Endothelial cell of umbilical vein (primary cell): ENCODE data around the gene IGSF23.

ENCODE experiments used
- EZH2 ChIP-seq: IDR thresholded peaks from 2 replicates; pipeline ENCODE4 v1.6.1; 2012; ENCODE audit warnings: borderline replicate concordance, low read depth, mild to moderate bottlenecking, moderate library complexity, low read length, inconsistent platforms; ENCODE audit not compliant: severe bottlenecking
- JUN ChIP-seq: IDR thresholded peaks from 2 replicates; pipeline ENCODE4 v1.6.1; 2011; ENCODE audit warnings: borderline replicate concordance, low read depth; ENCODE audit not compliant: insufficient read length, insufficient read depth
- MYC ChIP-seq: IDR thresholded peaks from one replicate; pipeline ENCODE4 v1.6.1; 2011; ENCODE audit warnings: mild to moderate bottlenecking, low read depth, low read length
- POLR2A ChIP-seq: IDR thresholded peaks from 2 replicates; pipeline ENCODE4 v1.6.1; 2012; ENCODE audit warnings: low read depth, mild to moderate bottlenecking, control low read depth, low read length
- POLR2AphosphoS5 ChIP-seq: IDR thresholded peaks from 2 replicates; pipeline ENCODE4 v1.6.1; 2012; ENCODE audit warnings: low read depth, mild to moderate bottlenecking, control low read depth, low read length, moderate library complexity; ENCODE audit not compliant: insufficient read depth
- TF ChIP-seq, protein P1 (sequence below), 2 donors: IDR thresholded peaks; 1 replicate in 1 of 2; 2 replicates in 1 of 2; pipeline ENCODE4 v1.5.1; 2011; ENCODE audit warnings: low read length in 2 of 2, mild to moderate bottlenecking in 2 of 2, moderate library complexity in 2 of 2, control low read depth in 1 of 2, inconsistent platforms in 1 of 2, low read depth in 1 of 2; ENCODE audit not compliant: insufficient read depth in 1 of 2; ENCODE audit errors: extremely low read depth in 1 of 2
- TF ChIP-seq, protein P2 (sequence below): IDR thresholded peaks from 2 replicates; pipeline ENCODE4 v1.6.1; 2011; ENCODE audit not compliant: insufficient read depth, insufficient read length

DNA sequence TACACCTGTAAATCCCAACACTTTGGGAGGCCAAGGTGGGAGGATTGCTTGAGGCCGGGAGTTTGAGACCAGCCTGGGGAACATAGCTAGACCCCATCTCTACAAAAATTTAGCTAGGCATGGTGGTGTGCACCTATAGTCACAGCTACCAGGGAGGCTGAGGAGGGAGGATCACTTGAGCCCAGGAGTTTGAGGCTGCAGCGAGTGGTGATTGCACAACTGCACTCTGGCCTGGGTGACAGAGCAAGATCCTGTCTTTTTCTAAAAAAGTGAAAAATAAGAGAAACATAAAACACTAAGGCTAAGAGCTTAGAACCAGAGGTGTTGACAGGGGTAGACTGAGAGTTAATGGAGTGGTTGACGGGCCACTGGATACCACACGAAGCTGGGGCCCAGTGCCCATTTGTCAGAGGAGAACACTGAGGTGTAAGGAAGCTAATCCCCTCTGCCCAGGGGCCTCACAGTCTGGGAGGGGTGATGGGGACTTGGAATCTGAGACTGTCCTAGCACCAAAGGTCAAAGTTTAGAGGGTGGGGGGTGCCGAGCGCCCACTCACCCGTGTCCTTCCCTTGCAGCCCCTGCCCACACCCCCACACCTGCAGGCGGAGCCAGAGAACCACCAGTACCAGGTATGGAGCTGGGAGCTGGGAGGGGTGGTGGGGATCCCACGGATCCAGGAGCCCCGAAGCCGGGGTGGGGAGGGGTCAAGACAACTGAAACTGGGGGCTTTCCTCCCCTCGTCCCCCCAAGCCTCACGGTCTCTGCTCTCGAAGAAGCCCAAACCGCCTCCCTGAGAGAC lies 68.8 kb downstream of the IGSF23 start:
- TF ChIP-seq, protein P1, sequence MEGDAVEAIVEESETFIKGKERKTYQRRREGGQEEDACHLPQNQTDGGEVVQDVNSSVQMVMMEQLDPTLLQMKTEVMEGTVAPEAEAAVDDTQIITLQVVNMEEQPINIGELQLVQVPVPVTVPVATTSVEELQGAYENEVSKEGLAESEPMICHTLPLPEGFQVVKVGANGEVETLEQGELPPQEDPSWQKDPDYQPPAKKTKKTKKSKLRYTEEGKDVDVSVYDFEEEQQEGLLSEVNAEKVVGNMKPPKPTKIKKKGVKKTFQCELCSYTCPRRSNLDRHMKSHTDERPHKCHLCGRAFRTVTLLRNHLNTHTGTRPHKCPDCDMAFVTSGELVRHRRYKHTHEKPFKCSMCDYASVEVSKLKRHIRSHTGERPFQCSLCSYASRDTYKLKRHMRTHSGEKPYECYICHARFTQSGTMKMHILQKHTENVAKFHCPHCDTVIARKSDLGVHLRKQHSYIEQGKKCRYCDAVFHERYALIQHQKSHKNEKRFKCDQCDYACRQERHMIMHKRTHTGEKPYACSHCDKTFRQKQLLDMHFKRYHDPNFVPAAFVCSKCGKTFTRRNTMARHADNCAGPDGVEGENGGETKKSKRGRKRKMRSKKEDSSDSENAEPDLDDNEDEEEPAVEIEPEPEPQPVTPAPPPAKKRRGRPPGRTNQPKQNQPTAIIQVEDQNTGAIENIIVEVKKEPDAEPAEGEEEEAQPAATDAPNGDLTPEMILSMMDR (IDR thresholded peaks at IDR 0.05; ENCODE audit: extremely low read depth in 1 of 2, insufficient read depth in 1 of 2, low read depth in 1 of 2, low read length in 2 of 2), result no peak
- TF ChIP-seq EZH2 (no peak), POLR2A (no peak), POLR2AphosphoS5 (no peak), MYC (no peak), JUN (no peak)
- TF ChIP-seq, protein P2, sequence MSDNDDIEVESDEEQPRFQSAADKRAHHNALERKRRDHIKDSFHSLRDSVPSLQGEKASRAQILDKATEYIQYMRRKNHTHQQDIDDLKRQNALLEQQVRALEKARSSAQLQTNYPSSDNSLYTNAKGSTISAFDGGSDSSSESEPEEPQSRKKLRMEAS, result no peak
